Stimulated activated CD4-positive, alpha-beta T cell treated with anti-CD3 and anti-CD28 coated beads, TNF-alpha, amount 100 ng/mL, for 48 hours (primary cell): ENCODE results near the gene IL1R1.

ENCODE experiments used
- DNase-seq, 3 donors: peaks; one replicate each; pipeline ENCODE4 v3.0.0-alpha.2; 2020; ENCODE audit warnings: low read depth in 3 of 3

The IL1R1 gene

DNA sequence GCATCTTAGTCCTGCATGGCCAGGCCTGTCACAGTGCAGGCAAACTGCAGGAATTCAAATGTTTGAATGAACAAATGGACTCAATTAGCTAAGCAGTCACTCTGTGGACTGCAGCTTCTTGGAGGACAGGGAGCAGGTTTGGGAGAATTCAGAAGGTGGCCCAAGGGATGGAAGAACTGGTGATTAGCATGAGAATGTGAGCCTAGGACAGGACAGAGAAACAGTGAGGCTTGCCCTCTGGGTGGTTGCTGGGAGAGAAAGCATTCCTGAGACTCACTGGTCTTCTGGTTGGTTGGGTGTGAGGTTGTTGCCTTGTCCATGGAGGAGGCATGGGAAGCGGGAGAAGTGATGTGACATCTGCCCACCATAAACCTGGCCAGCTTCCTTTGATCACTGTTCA is 58.0 kb downstream of the IL1R1 start:
- DNase-seq: no peak

DNA sequence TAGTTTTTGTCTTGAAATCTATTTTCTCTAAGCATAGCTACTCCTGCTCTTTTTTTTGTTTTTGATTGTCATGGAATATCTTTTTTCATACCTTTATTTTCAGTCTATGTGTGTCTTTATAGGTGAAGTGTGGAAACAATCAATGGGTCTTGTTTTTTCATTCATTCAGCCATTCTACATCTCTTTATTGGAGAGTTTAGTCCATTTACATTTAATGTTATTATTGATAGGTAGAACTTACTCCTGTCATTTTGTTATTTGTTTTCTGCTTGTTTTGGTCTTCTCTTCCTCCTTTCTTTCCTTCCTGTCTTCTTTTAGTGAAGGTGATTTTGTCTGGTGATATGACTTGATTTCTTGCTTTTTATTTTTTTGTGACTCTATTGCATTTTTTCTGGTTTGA is 62.1 kb downstream of the IL1R1 start:
- DNase-seq: no peak

DNA sequence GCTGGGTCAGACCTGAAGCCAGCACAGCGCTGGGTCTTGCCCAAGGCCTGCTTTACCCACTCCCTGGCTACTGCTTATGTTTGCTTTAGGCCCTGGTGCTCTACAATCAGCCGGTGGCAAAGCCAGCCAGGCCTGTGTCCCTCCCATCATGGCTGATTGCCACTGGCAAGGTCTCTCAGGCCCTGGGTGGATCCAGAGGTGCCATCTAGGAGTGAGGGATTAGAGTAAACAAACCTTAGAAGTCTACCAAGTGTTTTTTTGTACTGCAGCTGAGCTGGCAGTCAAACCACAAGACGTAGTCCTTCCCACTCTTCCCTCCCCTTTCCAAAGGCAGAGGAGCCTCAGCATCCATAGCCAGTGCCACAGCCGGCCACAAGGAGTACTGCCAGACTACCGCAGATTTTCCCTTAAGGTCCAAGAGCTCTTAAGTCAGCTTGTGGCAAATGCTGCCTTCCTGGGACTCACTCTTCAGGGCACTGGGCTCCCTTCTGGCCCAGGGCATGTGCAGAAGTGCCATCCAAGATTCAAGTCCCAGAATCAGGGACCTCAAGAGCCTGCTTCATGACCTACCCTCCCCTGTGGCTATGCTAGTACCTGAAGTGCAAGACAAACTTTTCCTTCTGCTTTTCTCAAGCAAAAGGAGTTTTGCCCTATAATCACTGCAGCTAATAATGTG is 64.3 kb downstream of the IL1R1 start:
- no peak for DNase-seq

DNA sequence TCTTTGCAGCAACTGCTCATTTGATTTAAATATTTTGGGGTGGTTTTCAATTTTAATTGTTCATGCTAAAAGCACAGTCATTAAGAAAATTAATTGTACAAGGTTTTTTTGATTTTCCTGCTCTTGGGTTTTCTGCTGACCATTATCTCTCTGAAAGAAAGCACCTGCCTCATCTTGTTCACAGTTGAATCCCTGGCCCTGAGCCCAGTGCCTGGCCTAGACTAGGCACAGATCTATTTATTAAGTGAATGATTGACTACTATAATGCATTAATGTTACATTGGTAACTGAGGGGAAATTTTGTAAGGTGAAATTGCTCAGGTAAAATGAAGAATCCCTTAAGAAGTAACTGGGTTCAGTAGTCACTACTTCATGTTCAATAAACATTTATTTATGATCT is 66.2 kb downstream of the IL1R1 start:
- DNase-seq: no peak

DNA sequence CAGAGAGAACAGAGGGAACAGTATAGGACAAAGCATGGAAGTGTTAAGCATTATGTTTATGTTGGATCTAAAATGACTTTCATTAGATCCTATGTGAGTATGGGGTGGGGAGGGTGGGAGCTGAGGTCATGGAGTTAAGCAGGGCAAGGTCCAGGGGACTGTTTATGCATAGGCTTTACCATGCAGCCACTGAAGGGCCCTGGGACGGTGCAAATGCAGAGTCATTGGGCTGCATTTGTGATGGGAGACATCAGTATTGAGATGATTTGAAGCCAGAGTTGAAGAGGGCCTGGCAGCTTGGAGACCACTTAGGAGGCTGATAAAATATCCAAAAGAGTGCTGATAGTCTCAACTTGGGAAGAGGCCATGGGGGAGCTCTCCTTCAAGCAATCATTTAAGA is 66.9 kb downstream of the IL1R1 start:
- no peak for DNase-seq

DNA sequence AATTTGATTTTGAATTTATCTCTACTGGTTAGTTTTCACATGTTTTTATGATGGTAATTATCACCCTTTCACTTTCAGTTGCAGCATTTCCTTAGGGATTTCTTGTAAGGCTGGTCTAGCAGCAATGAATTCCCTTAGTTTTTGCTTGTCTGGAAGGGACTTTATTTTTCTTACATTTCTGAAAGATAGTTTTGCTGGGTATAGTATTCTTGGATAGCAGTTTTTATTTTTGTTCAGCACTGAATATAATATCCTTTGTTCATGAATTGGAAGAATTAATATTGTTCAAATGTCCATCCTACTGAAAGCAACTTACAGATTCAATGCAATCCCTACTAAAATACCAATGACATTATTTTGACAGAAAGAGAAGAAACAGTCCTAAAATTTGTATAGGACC is 74.5 kb downstream of the IL1R1 start:
- no peak for DNase-seq

DNA sequence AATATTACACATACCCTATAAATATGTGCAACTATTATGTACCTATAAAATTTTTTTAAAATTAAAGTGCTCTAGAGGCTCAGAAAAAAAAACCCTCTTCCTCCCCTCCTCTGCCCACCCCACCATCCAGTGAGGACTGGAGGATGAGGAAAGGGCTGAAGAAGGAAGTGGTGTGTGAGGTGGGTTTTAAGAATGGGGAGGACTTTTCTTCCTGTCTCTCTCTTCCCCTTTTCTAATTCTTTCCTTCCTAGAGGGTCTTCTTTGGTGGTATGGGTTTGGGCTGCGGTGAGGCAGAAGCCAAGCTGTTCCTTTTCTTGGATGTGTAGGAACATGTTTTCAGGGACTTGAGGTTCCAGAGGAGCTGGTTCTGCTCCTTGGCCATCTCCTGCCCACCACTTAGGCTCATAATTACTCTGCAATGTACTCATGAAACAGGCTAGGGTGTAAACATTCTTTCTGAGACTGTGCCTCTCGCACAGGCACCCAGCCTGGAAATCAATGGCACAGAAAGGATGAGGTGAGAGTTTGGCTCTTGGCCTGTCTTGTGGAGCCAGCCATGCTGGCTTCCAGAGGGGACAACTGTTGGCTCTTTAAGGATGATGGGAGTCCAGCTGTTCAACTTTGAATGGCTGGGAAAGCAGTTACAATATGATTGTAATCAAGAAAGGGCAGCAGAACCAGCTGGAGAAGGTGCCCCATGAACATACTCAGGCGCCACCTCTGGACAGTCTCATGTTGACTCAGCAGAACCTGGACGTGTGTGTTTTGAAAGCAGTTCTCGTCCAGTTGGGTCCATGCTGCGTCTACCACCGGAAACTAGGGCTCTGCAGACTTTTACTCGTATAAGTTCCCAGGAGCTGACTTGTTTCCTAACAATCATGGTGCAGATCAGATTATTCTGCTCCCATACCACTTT is 82.5 kb downstream of the IL1R1 start:
- no peak for DNase-seq

DNA sequence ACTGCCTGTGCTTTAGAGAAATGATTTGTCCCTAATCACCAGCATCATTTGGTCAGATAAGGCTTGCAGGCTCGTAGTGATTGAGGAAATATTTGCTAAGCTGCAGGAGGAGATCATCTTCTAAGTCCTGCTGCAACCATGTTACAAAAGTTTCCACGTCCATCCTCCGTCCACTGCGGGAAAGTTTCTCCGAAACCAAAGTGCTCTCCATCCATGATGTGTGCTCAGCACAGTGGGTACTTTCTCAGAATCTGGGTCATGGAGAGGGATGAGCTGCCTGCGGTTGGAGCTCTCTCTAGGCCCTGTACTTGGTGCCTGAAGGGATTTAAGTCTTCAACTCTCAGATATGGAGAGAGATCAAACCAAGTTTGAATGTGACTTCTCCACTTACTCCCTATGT is 83.6 kb downstream of the IL1R1 start:
- no peak for DNase-seq

DNA sequence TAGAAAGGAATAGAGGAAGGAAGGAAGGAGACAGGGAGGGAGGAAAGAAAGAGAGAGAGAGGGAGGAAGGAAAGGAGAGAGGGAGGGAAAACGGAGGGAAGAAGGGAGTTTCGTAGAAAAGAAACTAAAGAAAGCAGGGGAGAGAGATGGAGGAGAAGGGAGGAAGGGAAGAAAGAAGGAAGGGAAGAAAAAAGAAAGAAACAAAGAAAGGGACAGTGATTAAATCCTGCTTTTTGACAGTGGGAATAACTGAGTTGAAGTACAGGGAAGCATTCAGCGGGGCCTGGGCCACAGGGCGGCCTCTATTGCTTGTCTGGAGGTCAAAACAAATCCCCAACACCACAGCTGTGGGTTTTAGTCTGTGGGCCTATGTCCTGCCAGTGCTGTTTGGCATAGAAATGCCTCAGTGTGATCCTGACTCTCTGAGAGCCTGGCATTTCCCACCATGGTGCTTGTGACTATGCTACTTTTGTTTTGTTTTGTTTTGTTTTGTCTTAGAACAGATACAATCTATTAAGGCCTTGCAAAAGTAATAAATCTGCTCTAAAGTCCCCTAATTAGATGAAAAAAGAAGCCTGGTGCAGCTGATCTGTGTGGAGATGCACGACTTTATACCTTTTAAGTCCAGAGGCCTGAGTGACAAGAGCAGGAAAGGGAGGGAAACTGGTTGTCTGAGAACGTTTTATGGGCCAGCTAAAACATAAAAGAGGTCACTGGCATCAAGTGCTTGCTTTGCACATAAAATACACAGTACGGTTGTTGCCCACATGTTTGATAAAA is 84.3 kb downstream of the IL1R1 start:
- no peak for DNase-seq

DNA sequence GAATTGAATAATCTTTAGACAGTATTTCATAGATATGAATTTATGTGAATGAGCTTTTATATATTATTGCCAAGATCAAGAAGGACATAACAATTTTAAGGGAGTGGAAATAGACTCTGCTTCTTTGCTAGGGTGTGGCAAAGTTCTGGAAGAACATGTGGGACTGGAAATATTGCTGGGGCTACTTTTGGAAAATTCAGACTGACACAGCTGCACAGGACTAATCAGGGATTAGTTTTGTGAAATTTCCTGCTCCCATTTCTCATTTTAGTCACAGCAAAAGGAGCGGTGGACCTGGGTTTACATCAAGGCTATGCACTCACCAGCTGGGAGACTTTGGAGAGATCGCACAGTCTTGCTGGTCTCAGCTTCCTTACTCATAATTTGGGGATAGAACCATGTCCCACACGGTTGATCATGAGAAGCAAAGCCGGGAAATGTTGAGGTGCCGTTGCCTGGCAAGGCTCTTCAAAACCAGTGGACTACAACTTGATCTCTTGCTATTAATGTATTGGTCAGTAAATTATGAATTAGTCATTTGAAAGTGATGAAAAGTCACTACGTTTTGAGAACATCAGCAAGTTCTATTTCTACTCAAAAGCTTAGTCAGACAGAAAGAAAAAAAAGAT is 86.7 kb downstream of the IL1R1 start:
- no peak for DNase-seq
